ENCODE data around the gene RBMS3. TPM values are rescaled to one million over a fixed set of nuclear protein-coding genes. Genes with fewer than 3 reads are reported as not detected.
A peak's percentile ranks its signal among the peaks of the same experiment; 100 is the strongest.

RBMS3 gene
- total and polyA plus RNA-seq, 2 of the 8 experiments (the other 6 are each of a cell fraction or from before 2014, with no cell fraction given), result 3.7 to 6.9 TPM

DNA sequence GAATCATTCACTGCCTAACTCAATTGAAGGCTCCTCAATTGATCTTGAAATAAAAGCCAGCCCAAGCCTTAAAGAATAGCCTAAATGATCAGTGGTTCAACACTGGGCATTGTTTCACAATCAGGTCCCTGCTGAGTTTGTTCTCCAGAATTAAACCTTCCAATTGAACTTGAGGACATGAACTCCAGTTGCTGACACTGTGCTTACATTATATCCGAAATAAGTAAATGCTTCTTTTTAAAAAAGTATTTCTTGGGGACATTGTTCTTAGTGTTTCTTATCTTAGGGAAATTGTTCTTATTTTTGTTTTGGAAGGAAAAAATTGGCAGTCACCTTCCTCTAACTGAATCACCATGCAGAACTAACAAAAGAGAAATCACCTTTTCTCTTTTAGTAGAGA, 450.2 kb downstream of the RBMS3 start:
- DNase-seq (ENCODE audit: low read depth in 1 of 2, low spot score in 2 of 2) (no peak), FAIRE-seq (no peak)
- Histone ChIP-seq H2BK120ac (replicated peaks; ENCODE audit: low read depth, low read length) (no peak overlapping the region), H3K9me3 (ENCODE audit: insufficient read depth in 2 of 2, low read depth in 1 of 2, low read length in 1 of 2) (no peaks in the 10 kb centered on the region), H3K36me3 (ENCODE audit: control insufficient read depth in 2 of 4, insufficient read depth in 4 of 4, low read length in 3 of 4) (no peaks in the 10 kb centered on the region), H2BK15ac (ENCODE audit: low read length) (no peak overlapping the region), H3K56ac (replicated peaks; ENCODE audit: insufficient read length, low read depth, low read length) (no peak overlapping the region), H2AFZ (ENCODE audit: low read length) (no peak overlapping the region), H3K27me3 (replicated peaks in 1 of 4; ENCODE audit: control insufficient read depth in 3 of 4, extremely low read depth in 1 of 4, insufficient read depth in 3 of 4, low read length in 3 of 4) (no peaks in the 10 kb centered on the region), H4K8ac (ENCODE audit: extremely low read depth, insufficient read depth, low read length) (no peak overlapping the region), H2BK5ac (ENCODE audit: low read depth, low read length) (no peak overlapping the region), H3K4ac (replicated peaks; ENCODE audit: insufficient read length, low read depth, low read length) (no peak overlapping the region), H4K91ac (replicated peaks; ENCODE audit: insufficient read length, low read length) (no peak overlapping the region), H3K4me1 (replicated peaks in 1 of 4; ENCODE audit: control insufficient read depth in 3 of 4, insufficient read depth in 4 of 4, low read length in 3 of 4) (no peaks in the 10 kb centered on the region), H3K23me2 (ENCODE audit: low read depth, low read length) (peaks cover 2% of the 10 kb centered on the region; the same call in 1 of the 2 replicates), H3K27ac (ENCODE audit: low read depth, low read length) (no peak overlapping the region), H3K4me3 (ENCODE audit: extremely low read depth in 1 of 4, insufficient read depth in 2 of 4, low read depth in 3 of 4, low read length in 4 of 4) (no peak overlapping the region), H2AK5ac (ENCODE audit: low read depth, low read length) (no peak overlapping the region), H3K79me2 (ENCODE audit: control insufficient read depth in 1 of 2, insufficient read depth in 2 of 2, low read length in 2 of 2) (no peaks in the 10 kb centered on the region), H4K5ac (ENCODE audit: insufficient read length, low read depth, low read length) (no peak overlapping the region), H3K9ac (replicated peaks in 1 of 4; ENCODE audit: extremely low read depth in 1 of 4, low read depth in 3 of 4, low read length in 3 of 4) (no peak overlapping the region), H2BK20ac (ENCODE audit: low read length) (no peak overlapping the region), H3K79me1 (ENCODE audit: low read depth, low read length) (no peaks in the 10 kb centered on the region), H3K23ac (ENCODE audit: insufficient read length) (no peak overlapping the region), H3K14ac (ENCODE audit: insufficient read length) (no peak overlapping the region), H3K18ac (ENCODE audit: extremely low read depth, low read length) (no peak overlapping the region), H4K20me1 (replicated peaks in 1 of 2; ENCODE audit: control insufficient read depth in 1 of 2, insufficient read depth in 2 of 2, low read length in 2 of 2) (no peaks in the 10 kb centered on the region), H2BK12ac (ENCODE audit: low read depth, low read length) (no peak overlapping the region), H3K4me2 (ENCODE audit: insufficient read depth in 1 of 2, low read depth in 2 of 2, low read length in 2 of 2) (no peak overlapping the region)
- ChIA-PET CTCF (ENCODE audit: partially characterized antibody) (no interaction called here), POLR2A (ENCODE audit: partially characterized antibody) (no interaction called here)
- TF ChIP-seq POLR2AphosphoS5 (IDR thresholded peaks at IDR 0.05; ENCODE audit: low read depth, low read length) (no peak), CEBPB (IDR thresholded peaks at IDR 0.05; ENCODE audit: low read depth, low read length) (peak; percentile 3; the same call in 1 of the 2 replicates)
- WGBS, 2 experiments (ENCODE audit: extremely low coverage in 1 of 2, insufficient coverage in 1 of 2, insufficient read length in 1 of 2, insufficient replicate concordance in 2 of 2, low coverage in 1 of 2, low lambda C conversion rate in 2 of 2, missing lambda C conversion rate in 1 of 2), result 79% methylated on average over 1 of the region's 1 CpG; no CpG with 5 or more reads in 1 of the 2 experiments
